HG02973 (cell line): ENCODE data around the gene ERGIC3.

ENCODE experiments used
- ATAC-seq: cut with Tn5 transposase; IDR thresholded peaks from one replicate; pipeline ENCODE4 v1.9.1; 2021; ENCODE audit warnings: moderate library complexity; ENCODE audit not compliant: unreplicated experiment

ERGIC3 gene

GRCh38 chr20:35595901-35596300, 54.0 kb downstream of the ERGIC3 start:
- ATAC-seq: no peak

GRCh38 chr20:35597186-35597585, 55.3 kb downstream of the ERGIC3 start:
- ATAC-seq: no peak

GRCh38 chr20:35598476-35598875, 56.6 kb downstream of the ERGIC3 start:
- ATAC-seq: no peak

GRCh38 chr20:35598899-35599775, 57.3 kb downstream of the ERGIC3 start:
- no peak for ATAC-seq

GRCh38 chr20:35599776-35600120, 57.9 kb downstream of the ERGIC3 start:
- no peak for ATAC-seq

GRCh38 chr20:35600176-35600992, 58.5 kb downstream of the ERGIC3 start:
- no peak for ATAC-seq

- no peak for ATAC-seq
Measured at GRCh38 chr20:35600993-35601973, 59.4 kb downstream of the ERGIC3 start.

GRCh38 chr20:35601990-35602389, 60.1 kb downstream of the ERGIC3 start:
- ATAC-seq: no peak

- no peak for ATAC-seq
Measured at GRCh38 chr20:35602851-35603495, 61.1 kb downstream of the ERGIC3 start.

- no peak for ATAC-seq
Measured at GRCh38 chr20:35603695-35604448, 62.0 kb downstream of the ERGIC3 start.

- no peak for ATAC-seq
Measured at GRCh38 chr20:35604449-35604747, 62.5 kb downstream of the ERGIC3 start.

- no peak for ATAC-seq
Measured at GRCh38 chr20:35606127-35606526, 64.2 kb downstream of the ERGIC3 start.
